Endothelial cell of umbilical vein (primary cell): ENCODE results near the gene CRIM1.

Experiments
- EZH2 ChIP-seq: IDR thresholded peaks from 2 replicates; pipeline ENCODE4 v1.6.1; 2012; ENCODE audit warnings: borderline replicate concordance, low read depth, mild to moderate bottlenecking, moderate library complexity, low read length, inconsistent platforms; ENCODE audit not compliant: severe bottlenecking
- JUN ChIP-seq: IDR thresholded peaks from 2 replicates; pipeline ENCODE4 v1.6.1; 2011; ENCODE audit warnings: borderline replicate concordance, low read depth; ENCODE audit not compliant: insufficient read length, insufficient read depth
- MYC ChIP-seq: IDR thresholded peaks from one replicate; pipeline ENCODE4 v1.6.1; 2011; ENCODE audit warnings: mild to moderate bottlenecking, low read depth, low read length
- POLR2A ChIP-seq: IDR thresholded peaks from 2 replicates; pipeline ENCODE4 v1.6.1; 2012; ENCODE audit warnings: low read depth, mild to moderate bottlenecking, control low read depth, low read length
- POLR2AphosphoS5 ChIP-seq: IDR thresholded peaks from 2 replicates; pipeline ENCODE4 v1.6.1; 2012; ENCODE audit warnings: low read depth, mild to moderate bottlenecking, control low read depth, low read length, moderate library complexity; ENCODE audit not compliant: insufficient read depth
- TF ChIP-seq, protein P1 (sequence below), 2 donors: IDR thresholded peaks; 1 replicate in 1 of 2; 2 replicates in 1 of 2; pipeline ENCODE4 v1.5.1; 2011; ENCODE audit warnings: low read length in 2 of 2, mild to moderate bottlenecking in 2 of 2, moderate library complexity in 2 of 2, control low read depth in 1 of 2, inconsistent platforms in 1 of 2, low read depth in 1 of 2; ENCODE audit not compliant: insufficient read depth in 1 of 2; ENCODE audit errors: extremely low read depth in 1 of 2
- TF ChIP-seq, protein P2 (sequence below): IDR thresholded peaks from 2 replicates; pipeline ENCODE4 v1.6.1; 2011; ENCODE audit not compliant: insufficient read depth, insufficient read length

DNA sequence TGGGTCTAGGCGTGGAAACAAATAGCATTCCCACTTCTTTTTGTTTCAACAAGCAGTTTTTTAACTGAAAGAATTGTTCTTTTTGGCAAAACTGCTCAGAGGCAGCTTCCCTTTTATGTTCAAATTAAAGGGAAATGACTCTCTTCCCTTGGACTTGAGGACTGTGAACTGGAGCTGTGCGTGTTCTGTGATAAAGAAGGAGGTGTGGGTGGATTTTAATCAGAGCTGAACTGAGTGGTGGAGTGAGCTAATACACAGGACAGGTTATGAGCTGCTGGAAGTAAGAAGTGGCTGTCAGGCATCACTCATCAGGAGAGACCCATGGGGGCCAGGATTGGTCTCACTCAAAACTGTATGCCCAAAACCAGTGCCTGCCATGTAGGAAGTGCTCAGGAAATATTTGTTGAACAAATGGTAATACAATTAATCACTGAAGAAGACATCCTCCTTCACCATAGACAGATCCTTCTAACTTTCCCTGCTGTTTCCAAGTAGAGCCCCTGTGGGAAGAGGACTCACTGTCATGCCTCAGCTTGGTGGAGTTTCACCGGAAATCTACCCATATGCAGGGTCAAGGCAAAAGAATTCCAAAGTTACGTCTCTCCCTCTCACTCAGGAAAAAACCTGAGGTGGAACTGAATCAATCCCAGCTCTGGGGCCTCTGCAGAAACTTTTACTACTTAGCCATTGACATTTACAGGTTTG, 186.5 kb downstream of the CRIM1 start:
- TF ChIP-seq, protein P1, sequence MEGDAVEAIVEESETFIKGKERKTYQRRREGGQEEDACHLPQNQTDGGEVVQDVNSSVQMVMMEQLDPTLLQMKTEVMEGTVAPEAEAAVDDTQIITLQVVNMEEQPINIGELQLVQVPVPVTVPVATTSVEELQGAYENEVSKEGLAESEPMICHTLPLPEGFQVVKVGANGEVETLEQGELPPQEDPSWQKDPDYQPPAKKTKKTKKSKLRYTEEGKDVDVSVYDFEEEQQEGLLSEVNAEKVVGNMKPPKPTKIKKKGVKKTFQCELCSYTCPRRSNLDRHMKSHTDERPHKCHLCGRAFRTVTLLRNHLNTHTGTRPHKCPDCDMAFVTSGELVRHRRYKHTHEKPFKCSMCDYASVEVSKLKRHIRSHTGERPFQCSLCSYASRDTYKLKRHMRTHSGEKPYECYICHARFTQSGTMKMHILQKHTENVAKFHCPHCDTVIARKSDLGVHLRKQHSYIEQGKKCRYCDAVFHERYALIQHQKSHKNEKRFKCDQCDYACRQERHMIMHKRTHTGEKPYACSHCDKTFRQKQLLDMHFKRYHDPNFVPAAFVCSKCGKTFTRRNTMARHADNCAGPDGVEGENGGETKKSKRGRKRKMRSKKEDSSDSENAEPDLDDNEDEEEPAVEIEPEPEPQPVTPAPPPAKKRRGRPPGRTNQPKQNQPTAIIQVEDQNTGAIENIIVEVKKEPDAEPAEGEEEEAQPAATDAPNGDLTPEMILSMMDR (IDR thresholded peaks at IDR 0.05; ENCODE audit: extremely low read depth in 1 of 2, insufficient read depth in 1 of 2, low read depth in 1 of 2, low read length in 2 of 2), result no peak
- TF ChIP-seq EZH2 (no peak), POLR2AphosphoS5 (no peak), POLR2A (no peak), MYC (no peak), JUN (no peak)
- TF ChIP-seq, protein P2, sequence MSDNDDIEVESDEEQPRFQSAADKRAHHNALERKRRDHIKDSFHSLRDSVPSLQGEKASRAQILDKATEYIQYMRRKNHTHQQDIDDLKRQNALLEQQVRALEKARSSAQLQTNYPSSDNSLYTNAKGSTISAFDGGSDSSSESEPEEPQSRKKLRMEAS, result no peak
